DMS53 treated with DMSO at 0.1 percent for 48 hours (cell line): ENCODE results near the gene ZFAND6.

Source experiments
- DNase-seq: peaks from one replicate; lab custom pipeline; 2025; ENCODE audit not compliant: unreplicated experiment; lab: John Stamatoyannopoulos, UW

The ZFAND6 gene

DNA sequence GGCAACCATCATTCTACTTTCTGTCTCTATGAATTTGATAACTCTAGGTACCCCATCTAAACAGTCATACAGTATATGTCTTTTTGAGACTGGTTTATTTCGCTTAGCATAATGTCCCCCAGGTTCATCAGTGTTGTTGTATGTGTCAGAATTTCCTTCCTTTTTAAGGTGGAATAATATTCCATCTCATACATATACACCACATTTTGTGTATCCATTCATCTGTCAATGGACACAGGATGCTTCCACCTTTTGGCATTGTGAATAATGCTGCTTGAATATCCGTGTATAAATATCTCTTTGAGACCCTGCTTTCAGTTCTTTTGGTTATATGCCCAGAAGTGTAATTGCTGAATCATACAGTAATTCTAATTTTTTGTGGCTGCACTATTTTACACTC, 10.4 kb upstream of the ZFAND6 start:
- no peak for DNase-seq

DNA sequence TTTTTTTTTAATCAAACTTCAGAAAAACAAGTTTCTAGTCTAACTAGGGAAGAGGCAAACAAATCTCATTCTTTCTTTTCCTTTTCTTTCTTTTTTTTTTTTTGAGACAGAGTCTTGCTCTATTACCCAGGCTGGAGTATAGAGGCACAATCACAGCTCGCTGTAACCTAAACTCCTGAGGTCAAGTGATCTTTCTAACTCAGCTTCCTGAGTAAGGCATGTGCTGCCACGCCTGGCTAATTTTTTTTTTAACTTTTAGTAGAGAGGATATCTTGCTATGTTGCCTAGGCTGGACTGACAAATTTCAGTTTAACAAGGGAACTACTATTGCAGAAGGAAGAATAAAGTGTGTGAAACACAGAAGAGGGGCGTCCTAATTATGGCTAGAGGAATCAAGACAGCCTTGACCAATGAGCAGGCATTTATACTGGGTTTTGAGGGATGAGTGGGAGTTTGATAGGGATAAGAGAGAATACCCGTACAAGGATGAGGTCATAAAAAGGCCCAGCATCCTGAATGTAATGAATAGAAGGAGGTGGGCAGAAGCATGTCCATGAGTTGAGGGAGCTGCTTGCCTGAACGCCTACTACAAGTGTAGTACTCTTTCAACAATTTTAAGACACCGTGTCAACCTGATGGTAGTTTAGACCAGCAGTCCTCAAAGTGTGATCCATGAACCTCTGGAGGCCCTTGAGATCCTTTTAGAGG, 6.7 kb upstream of the ZFAND6 start:
- no peak for DNase-seq

DNA sequence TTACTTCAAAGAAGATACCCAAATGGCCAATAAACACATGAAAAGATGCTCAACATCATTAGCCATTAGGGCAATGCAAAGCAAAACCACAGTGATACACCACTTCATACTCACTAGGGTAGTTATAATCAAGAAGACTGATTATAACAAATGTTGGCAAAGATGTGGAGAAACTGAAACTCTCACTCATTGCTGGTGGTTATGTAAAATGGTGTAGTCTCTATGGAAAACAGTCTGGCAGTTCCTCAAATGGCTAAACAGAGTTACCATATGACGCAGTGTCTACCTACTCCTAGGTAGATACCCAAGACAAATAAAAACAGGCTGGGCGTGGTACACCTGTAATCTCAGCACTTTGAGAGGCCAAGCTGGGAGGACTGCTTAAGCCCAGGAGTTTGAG, 3.5 kb upstream of the ZFAND6 start:
- DNase-seq: no peak

DNA sequence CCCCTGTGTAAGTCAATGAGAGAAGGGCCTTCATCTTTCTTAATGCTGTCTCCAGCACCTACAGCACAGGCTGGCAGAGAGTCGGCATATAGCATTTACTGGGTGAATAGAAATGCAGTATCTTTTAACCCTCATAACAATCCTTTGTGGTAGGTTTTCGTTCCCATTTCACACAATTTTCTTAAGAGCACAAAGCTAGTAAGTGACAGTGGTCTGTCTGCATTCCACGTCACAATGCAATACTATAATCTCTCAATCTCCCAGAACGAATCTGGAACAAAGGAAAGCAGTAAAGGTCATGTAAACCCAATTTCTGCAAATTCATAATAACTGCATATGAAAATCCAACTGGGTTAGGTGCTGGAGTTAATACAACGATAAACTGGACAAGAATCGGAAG, 1.4 kb upstream of the ZFAND6 start:
- no peak for DNase-seq

DNA sequence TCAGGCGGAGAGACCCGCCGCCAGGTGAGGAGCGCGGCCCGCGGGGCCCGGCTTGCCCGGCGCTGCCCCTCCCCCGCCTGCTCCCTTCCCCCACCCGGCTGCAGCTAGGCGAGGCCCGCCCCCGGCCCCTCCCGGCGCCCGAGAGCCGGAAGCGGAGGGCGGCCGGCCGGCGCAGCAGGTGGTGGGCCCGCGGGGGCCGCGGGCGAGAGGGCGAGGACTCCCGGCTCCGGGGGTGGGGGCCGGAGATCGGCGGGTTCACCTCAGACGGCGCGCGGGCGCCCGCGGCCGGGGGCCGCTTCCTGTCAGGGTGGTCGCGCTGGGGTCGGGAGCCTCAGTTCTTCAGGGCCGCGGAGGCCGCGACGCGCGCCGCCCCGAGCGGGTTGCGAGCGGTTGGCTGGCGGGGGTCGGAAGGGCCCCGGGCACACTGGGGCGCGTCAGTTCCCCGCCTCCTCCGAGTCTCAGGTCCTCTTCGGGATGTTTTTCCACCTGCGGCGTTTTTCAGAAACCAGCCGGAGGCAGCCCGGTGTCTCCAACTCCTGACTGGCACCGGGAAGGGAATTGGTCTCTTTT, 395 bp downstream of the ZFAND6 start:
- peak; percentile 7 for DNase-seq

DNA sequence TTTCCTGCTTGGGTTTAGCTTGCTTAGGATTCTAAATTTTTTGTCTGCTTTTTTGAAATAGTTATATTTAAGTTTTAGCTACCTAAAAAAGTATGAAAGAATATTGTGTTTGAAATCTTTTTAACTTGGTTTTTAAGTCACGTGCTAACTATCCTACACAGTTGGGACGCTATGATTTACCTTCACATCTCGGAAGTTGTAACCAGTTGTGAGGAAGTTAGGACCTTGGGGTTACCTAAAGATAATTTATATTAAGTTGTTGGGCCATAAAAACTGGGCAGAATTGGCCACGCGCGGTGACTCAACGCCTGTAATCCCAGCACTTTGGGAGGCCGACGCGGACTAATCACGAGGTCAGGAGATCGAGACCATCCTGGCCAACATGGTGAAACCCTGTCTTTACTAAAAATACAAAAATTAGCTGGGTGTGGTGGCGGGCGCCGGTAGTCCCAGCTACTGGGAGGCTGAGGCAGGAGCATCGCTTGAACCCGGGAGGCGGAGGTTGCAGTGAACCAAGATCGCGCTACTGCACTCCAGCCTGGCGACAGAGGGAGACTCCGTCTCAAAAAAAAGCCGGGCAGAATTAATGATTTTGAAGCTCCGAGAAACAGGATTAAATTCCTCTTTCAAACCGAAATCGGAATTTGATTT, 1.0 kb downstream of the ZFAND6 start:
- DNase-seq: no peak

DNA sequence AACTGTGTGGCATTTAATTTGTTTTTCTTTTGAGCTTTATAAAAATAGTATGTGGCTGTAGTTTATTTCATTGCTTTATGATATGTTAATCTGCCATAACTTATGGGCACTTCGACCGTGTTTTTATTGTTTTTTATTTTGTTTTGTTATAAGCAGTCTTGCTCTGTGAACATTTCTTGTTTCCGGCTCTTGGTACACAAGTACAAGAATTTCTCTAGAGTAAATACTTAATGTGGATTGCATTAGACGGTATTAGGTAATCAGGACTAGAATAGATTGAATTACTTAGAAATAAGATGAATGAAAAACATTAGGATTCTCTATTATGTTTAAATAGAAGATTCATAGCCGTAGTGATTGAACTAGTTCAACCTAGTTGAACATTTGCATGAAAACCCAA, 2.1 kb downstream of the ZFAND6 start:
- no peak for DNase-seq

DNA sequence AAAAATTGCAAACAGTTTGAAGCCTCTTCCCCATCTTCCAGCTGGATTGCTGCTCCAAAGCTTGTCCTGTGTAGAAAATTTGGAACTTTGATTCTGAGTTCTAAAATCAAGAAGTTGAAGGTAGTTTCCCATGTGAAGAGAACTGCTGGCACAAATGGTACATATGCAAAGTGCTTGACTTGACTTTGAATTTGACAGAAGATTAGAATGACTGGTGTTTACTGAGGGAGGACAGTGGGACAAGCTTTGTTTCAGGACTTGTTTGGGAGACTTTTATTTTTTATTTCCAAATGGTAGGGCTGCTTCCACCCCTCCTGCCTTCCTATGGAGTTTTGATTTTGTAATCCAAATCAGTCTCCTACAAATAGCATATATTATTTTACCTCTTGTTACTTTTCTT, 7.4 kb downstream of the ZFAND6 start:
- DNase-seq: no peak

DNA sequence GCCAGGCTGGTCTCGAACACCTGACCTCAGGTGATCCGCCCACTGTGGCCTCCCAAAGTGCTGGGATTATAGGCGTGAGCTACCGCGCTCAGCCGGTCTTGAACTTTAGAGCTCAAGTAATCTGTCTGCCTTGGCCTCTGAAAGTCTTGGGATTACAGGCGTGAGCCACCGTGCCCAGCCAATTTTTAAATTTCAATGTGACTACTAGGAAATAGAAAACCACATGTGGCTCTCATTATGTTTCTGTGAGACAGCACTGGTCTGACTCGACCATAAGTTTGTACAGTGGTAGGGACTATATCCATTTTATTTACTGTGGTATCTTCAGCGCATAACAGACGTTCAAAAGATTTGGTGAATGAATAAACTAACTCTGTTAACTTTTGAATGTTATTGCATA, 9.1 kb downstream of the ZFAND6 start:
- no peak for DNase-seq

DNA sequence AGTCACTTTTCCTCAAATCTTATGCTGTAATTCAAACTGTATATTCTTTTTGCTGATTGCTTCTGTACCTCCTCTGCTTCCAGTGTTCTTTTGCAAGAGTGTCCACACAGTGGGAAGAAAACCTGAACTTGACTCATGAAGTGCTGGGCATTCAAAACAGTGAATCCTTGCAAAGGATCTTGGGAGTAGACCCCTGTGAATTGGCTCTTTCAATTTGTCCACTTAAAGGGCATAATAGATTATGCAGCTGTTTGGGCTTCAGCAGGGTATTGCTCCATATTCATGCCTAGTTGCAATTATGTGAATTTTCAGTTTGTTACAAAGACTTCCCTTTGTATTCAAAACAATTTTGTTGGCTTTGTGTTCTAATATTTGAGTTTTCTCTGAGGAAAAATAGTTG, 11.4 kb downstream of the ZFAND6 start:
- DNase-seq: no peak

DNA sequence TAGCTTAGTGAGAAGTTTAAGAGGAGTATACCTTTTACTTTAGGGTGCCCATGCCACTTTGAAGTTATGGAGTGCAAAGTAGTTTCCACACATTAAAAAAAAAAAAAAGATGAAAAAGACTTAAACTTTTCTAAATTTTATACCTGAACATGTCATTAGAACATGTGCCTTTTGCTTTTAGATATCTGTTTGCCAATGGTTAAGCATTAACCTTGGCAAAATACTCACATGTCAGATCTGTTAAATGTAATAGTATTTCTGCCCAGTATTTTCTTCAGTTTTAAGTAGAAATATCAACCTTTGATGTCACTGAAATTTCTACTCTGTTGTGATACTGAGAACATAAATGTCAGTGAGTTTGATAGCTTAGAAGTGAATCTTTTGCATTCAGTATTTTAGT, 12.2 kb downstream of the ZFAND6 start:
- no peak for DNase-seq

DNA sequence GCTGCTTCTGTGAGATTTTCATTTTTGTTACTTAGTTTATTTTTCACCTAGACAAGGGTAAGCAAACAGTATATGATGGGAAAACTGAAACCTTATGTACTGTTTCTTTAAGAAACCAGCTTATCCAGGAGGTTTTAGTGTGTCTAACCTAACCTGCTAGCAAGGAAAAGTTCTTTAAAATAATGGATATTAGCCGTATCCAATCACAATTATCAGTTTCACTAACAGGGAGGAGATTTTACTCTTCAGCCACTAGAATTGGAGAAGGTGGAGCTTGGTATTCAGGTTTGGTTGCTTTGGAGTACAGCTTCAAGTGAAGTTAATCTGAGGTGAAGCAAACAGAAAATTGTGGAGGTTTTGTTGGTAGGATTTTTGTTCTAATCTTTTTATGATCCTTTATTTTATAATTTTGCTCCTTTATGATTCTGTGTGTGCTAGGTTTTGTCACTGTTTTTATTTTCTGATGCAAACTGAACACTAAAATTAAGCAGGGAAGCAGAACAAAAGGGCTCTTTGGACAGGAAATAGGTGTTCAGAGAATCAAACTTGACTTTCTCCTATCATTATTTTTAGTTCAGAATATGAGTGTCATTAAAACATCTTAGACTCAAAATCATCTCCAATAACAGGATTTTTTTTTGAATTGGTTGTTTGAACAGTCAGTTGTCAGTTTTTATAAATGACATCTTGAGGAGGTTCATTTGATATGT, 13.0 kb downstream of the ZFAND6 start:
- peak; percentile 91 for DNase-seq

DNA sequence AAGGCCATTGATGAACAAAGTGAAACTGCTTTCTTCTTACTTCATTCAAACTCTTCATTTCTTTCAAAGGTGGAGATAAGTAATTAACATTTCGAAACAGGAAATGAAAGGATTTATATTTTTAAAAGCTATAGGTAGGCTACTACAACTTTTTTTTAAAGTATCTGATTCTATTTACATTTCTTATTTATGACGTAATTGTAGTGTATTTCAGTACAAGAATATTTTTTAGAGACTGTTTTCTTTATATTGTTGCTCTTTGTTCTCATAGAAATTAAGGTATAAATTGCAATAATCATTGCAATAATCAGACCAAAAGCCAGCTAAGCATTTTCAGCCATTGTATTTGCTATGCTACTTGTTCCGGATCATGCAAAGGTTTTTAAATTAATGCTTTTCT, 13.7 kb downstream of the ZFAND6 start:
- no peak for DNase-seq

DNA sequence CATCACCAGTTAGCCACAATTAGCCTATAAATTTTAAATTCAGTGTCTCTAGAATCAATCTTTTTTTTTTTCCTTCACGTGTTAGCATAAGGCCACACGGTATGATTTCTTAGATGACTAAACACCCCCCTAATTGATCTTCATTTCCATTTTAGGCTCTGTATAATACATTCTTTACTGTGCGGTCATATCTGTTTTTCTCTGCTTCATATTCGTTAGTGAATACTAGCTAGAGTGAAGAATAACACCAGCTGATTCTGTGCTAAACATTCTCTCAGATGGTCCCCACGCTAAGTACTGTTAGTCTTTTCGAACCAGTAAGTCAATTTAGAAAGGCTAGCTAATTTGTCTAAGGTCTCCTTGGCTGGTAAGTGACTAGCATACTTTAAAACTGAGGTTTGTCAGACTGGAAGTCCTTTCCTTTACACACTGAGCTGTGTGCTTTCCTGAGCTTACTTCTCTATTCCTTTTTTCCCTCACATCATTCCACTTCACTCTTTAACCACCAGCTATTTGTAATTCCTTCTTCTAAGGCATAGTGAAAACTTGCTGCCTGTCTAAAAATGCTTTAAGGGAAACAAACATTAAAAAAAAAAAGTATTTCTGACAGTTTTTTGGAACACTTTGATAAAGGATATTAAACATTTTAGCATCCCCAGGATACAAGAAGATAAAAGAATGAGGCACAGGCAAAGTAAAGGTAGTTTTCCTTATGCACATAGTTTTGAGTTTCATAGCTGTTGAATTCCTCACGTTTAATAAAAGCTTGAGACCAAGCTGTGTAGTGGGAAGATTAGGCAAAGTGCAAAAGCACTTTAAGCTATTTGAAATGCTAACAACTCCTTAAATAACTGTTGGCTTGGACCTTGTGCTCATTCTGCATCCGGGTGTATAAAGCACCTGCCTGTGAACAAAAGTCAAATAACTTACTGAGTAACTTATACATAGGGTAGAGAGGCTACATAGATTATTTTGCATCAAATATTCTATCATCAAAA, 17.1 kb downstream of the ZFAND6 start:
- no peak for DNase-seq

DNA sequence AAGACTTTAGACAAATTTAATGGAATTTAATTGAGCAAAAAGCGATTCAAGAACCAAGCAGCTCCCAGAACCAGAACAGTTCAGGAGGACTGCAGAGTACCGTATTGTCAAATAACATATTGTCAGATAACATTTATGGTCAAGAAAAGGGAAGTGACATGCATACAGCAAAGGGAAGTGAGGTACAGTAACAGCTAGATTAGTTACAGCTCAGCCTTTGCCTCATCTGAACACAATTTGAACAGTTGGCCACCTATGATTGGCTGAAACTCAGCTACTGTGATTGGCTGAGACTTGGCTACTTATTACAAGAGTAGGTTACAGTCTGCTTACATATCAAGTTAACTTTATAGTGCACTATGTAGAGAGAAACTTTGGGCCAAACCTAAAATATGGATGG, 21.9 kb downstream of the ZFAND6 start:
- no peak for DNase-seq

DNA sequence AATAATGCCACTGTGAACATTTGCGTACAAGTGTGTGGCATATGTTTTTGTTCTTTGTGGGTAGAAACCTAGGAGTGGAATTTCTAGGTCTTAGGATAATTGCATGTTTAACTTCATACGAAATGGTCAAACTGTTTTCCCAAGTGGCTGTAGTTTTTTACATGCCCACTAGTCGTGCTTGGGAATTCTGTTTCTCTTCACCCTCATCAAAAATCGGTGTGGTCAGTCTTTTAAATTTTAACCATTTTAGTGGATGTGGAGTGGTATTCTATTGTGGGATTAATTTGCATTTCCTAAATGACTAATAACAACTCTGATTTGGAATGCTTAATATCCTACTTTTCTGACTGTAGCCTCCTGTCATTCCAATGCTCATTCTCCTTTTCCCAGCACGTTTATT, 27.6 kb downstream of the ZFAND6 start:
- no peak for DNase-seq

DNA sequence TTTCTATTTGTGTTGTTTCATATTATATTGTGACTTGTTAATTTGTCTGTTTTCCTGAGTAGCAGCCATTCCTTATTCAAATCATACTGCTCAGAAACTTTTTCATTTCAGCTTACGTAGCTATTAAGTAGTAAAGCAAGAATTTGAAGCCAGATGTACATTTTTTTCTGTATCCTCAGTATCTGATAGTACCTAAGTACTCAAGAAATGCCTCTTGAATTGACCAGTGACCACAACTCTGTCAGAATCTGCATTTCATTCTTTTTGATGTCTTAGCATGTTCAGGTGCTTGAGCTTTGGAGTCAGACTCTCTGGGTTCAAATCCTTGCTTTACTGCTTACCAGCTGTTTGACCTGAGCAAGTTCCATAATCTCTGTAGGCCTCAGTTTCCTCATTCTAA, 30.6 kb downstream of the ZFAND6 start:
- no peak for DNase-seq

DNA sequence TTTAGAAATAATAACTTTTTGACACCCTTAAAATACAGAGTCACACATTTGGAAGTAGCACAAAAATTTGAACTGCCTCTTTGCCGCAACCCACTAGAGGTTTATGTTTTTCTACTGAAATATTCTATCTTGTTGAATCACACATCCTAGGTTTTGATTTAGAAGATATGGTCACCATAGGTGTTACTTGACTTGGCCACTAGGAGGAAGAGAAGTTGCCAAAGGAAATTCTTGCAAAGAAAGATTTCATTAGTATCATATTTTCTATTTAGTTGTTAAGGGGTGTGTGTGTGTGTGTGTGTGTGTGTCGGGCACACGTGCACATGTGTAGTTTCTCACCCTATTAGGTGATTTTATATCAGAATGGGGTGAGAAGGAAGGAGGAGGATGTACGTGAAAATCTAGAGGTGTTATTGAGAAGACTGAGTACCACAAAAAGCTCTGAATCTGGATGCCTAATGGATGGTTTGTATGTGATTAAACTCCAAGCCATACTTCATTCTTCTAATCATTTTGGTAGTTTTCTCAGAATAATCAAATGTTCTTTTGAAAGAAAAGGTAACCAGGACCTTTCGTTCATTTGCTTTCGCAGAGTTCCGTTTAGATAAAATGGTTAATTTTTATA, 31.5 kb downstream of the ZFAND6 start:
- no peak for DNase-seq

DNA sequence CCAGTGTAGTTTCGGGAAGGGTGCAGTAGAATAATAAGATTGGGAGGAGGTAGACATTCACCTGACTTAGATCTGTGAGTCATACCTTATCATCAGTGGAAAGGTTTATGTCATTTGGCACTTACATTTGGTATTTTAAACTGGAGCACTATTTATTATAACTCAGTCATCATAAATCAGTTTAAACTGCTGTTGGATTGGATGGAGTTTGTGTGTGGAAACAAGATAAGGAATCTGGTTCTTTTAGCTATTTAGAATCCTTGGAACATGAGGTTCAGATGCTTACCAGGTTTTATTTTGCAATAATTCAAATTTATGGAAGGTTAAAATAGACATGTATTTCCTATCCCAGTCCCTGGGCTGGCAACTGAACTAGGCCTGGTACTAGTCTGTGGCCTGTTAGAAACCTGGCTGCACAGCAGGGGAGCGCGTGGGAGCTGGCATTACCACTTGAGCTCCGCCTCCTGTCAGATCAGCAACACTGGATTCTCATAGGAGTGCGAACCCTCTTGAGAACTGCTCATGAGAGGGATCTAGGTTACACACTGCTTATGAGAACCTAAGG, 34.5 kb downstream of the ZFAND6 start:
- DNase-seq: peak; percentile 5

DNA sequence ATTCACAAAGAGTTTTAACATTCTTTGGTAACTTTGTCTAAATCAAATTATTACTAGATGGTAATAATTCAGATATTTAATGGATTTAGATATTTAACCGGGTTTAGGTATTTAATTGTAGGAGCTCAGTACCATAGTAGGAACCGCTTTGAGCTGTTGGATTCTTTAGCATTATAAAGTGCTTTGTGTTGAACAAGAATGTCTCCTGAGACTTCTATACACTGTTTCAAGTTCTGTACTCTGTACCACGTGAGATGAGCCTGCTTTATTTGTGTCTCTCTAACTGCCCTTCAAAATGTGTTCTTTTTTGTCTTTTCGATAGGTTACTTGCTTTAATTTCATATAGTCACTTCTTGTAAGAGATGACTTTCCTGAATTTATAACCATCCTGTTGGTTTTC, 36.0 kb downstream of the ZFAND6 start:
- DNase-seq: no peak
